H9 (cell line): ENCODE data around the gene RBM42. TPM values are rescaled to one million over a fixed set of nuclear protein-coding genes. Genes with fewer than 3 reads are reported as not detected.

Experiments used
- DNase-seq: peaks from one replicate; pipeline ENCODE4 v3.0.0-alpha.2; 2017
- H2AFZ ChIP-seq: one replicate; pipeline ENCODE4 v1.6.1; 2013; ENCODE audit warnings: mild to moderate bottlenecking, low read length, control low read depth, moderate library complexity
- H2AK5ac ChIP-seq: 2 replicates; pipeline ENCODE4 v1.6.1; 2013; ENCODE audit warnings: low read length, control low read depth, mixed read lengths; ENCODE audit not compliant: insufficient read length
- H2BK120ac ChIP-seq: one replicate; pipeline ENCODE4 v1.6.1; 2013; ENCODE audit warnings: low read depth, mild to moderate bottlenecking, low read length, control low read depth, inconsistent platforms; ENCODE audit not compliant: poor library complexity, severe bottlenecking
- H2BK12ac ChIP-seq: 2 replicates; pipeline ENCODE4 v1.6.1; 2013; ENCODE audit warnings: low read length, control low read depth, mixed read lengths, low read depth; ENCODE audit not compliant: insufficient read length
- H2BK15ac ChIP-seq: 2 replicates; pipeline ENCODE4 v1.6.1; 2013; ENCODE audit warnings: low read depth, low read length, control low read depth
- H2BK20ac ChIP-seq: one replicate; pipeline ENCODE4 v1.6.1; 2013; ENCODE audit warnings: low read depth, mild to moderate bottlenecking, low read length, control low read depth, inconsistent platforms; ENCODE audit not compliant: poor library complexity, severe bottlenecking
- H2BK5ac ChIP-seq: 2 replicates; pipeline ENCODE4 v1.6.1; 2013; ENCODE audit warnings: low read length, control low read depth, mixed read lengths; ENCODE audit not compliant: insufficient read length
- H3K14ac ChIP-seq: 2 replicates; pipeline ENCODE4 v1.6.1; 2013; ENCODE audit warnings: low read length, control low read depth; ENCODE audit not compliant: insufficient read depth
- H3K18ac ChIP-seq: 2 replicates; pipeline ENCODE4 v1.6.1; 2013; ENCODE audit warnings: low read depth, mild to moderate bottlenecking, mixed read lengths, low read length, control low read depth; ENCODE audit not compliant: insufficient read length
- H3K23ac ChIP-seq: 2 replicates; pipeline ENCODE4 v1.6.1; 2013; ENCODE audit warnings: low read length, control low read depth, mixed read lengths, low read depth; ENCODE audit not compliant: insufficient read length
- H3K23me2 ChIP-seq: 2 replicates; pipeline ENCODE4 v1.6.1; 2013; ENCODE audit warnings: low read depth, mild to moderate bottlenecking, mixed read lengths, low read length, control low read depth; ENCODE audit not compliant: insufficient read length, poor library complexity, severe bottlenecking
- H3K27ac ChIP-seq: 2 replicates; pipeline ENCODE4 v1.5.1; 2013; ENCODE audit warnings: low read length, control low read depth, mixed read lengths, low read depth; ENCODE audit not compliant: insufficient read length
- H3K27me3 ChIP-seq: 2 replicates; pipeline ENCODE4 v1.6.1; 2013; ENCODE audit warnings: low read length, control low read depth, inconsistent platforms; ENCODE audit not compliant: insufficient read depth
- H3K4ac ChIP-seq: 2 replicates; pipeline ENCODE4 v1.6.1; 2013; ENCODE audit warnings: low read depth, mild to moderate bottlenecking, control low read depth, inconsistent platforms, low read length, moderate library complexity
- H3K4me1 ChIP-seq: 2 replicates; pipeline ENCODE4 v1.6.1; 2013; ENCODE audit warnings: low read length, control low read depth, inconsistent platforms; ENCODE audit not compliant: insufficient read depth
- H3K4me2 ChIP-seq: 2 replicates; pipeline ENCODE4 v1.6.1; 2013; ENCODE audit warnings: low read length, control low read depth, mixed read lengths; ENCODE audit not compliant: insufficient read length, insufficient read depth
- H3K56ac ChIP-seq: 2 replicates; pipeline ENCODE4 v1.6.1; 2013; ENCODE audit warnings: low read depth, mild to moderate bottlenecking, mixed read lengths, low read length, control low read depth; ENCODE audit not compliant: insufficient read length
- H3K79me1 ChIP-seq: 2 replicates; pipeline ENCODE4 v1.6.1; 2013; ENCODE audit warnings: low read depth, mild to moderate bottlenecking, moderate library complexity, low read length, control low read depth, inconsistent platforms; ENCODE audit not compliant: insufficient read depth, poor library complexity, severe bottlenecking
- H3K79me2 ChIP-seq: 2 replicates; pipeline ENCODE4 v1.6.1; 2013; ENCODE audit warnings: low read length, control low read depth, inconsistent platforms; ENCODE audit not compliant: insufficient read depth
- H3K9ac ChIP-seq: 2 replicates; pipeline ENCODE4 v1.6.1; 2013; ENCODE audit warnings: low read length, control low read depth, mixed read lengths; ENCODE audit not compliant: insufficient read length; ENCODE audit errors: extremely low read depth
- H3K9me3 ChIP-seq: one replicate; pipeline ENCODE4 v1.6.1; 2013; ENCODE audit warnings: low read depth, low read length, inconsistent platforms; ENCODE audit not compliant: control insufficient read depth
- H3T11ph ChIP-seq: one replicate; pipeline ENCODE4 v1.6.1; 2013; ENCODE audit warnings: mild to moderate bottlenecking, low read length, control low read depth, inconsistent platforms
- H4K20me1 ChIP-seq: one replicate; pipeline ENCODE4 v1.6.1; 2013; ENCODE audit not compliant: control insufficient read depth, insufficient read length, insufficient read depth
- H4K5ac ChIP-seq: 2 replicates; pipeline ENCODE4 v1.6.1; 2013; ENCODE audit warnings: low read depth, mild to moderate bottlenecking, mixed read lengths, low read length, control low read depth; ENCODE audit not compliant: insufficient read length
- H4K8ac ChIP-seq: replicated peaks from 2 replicates; pipeline ENCODE4 v1.6.1; 2013; ENCODE audit warnings: low read length, control low read depth, mixed read lengths, low read depth; ENCODE audit not compliant: insufficient read length
- H4K91ac ChIP-seq: 2 replicates; pipeline ENCODE4 v1.6.1; 2013; ENCODE audit warnings: low read depth, mild to moderate bottlenecking, moderate library complexity, mixed read lengths, low read length, control low read depth; ENCODE audit not compliant: insufficient read length
- H3K27ac Mint-ChIP-seq, 3 experiments: 2 replicates in 2 of 3; 3 replicates in 1 of 3; pipeline ENCODE4 v1.8.0; 2020 to 2021; ENCODE audit warnings: mixed read lengths in 3 of 3, mild to moderate bottlenecking in 1 of 3, moderate library complexity in 1 of 3
- H3K27me3 Mint-ChIP-seq: 2 replicates; pipeline ENCODE4 v1.8.0; 2021; ENCODE audit warnings: low read depth, mild to moderate bottlenecking, moderate library complexity, mixed read lengths
- H3K36me3 Mint-ChIP-seq, 3 experiments: 2 replicates in 2 of 3; 3 replicates in 1 of 3; pipeline ENCODE4 v1.8.0; 2020 to 2021; ENCODE audit warnings: low read depth in 3 of 3, mixed read lengths in 3 of 3; ENCODE audit not compliant: insufficient read depth in 1 of 3
- H3K4me1 Mint-ChIP-seq, 2 experiments: 2 replicates each; pipeline ENCODE4 v1.8.0; 2020; ENCODE audit warnings: mixed read lengths in 2 of 2
- H3K4me3 Mint-ChIP-seq, 2 experiments: 2 replicates in 1 of 2; 3 replicates in 1 of 2; pipeline ENCODE4 v1.8.0; 2020 to 2021; ENCODE audit warnings: mild to moderate bottlenecking in 2 of 2, mixed read lengths in 2 of 2, moderate library complexity in 1 of 2
- H3K9me3 Mint-ChIP-seq, 2 experiments: 2 replicates in 1 of 2; 3 replicates in 1 of 2; pipeline ENCODE4 v1.8.0; 2020; ENCODE audit warnings: mild to moderate bottlenecking in 2 of 2, mixed read lengths in 2 of 2, moderate library complexity in 1 of 2
- WGBS: extraction: QIAGEN DNeasy Blood & Tissue Kit; methylation state at CpG from one replicate; pipeline ENCODE4 v1.1.7; 2013; ENCODE audit warnings: missing lambda C conversion rate, low lambda C conversion rate, mixed read lengths; ENCODE audit not compliant: insufficient read length; ENCODE audit errors: extremely low coverage; 5-methylcytosine and 5-hydroxymethylcytosine counted together
- total RNA-seq: library from RNA; stranded (reverse); gene quantifications from 2 replicates; pipeline ENCODE4 v1.2.1, GENCODE V29; 2021
- TF ChIP-seq, protein P1 (sequence below): fragments of 200-600 bp; sonication (generic); conservative IDR thresholded peaks from 3 replicates; pipeline ENCODE4 v1.8.0; 2021; ENCODE audit warnings: antibody characterized with exemption, mild to moderate bottlenecking

The RBM42 gene
- total RNA-seq, 1 experiment from 2014 or later: 83.3 TPM

- H3K4me2 ChIP-seq: no peak overlapping the region
- H3K79me1 ChIP-seq: no peaks in the 10 kb centered on the region
- H2BK12ac ChIP-seq: no peak overlapping the region
- no peak overlapping the region for H2BK15ac ChIP-seq
- H4K20me1 ChIP-seq: no peaks in the 10 kb centered on the region
- no peak overlapping the region for H4K5ac ChIP-seq
- no peaks in the 10 kb centered on the region for H3K23me2 ChIP-seq
- no peaks in the 10 kb centered on the region for H3K27me3 ChIP-seq
- no CpG with 5 or more reads among the region's 3 CpGs for WGBS
- no peak overlapping the region for H3K27ac ChIP-seq
- H3K79me2 ChIP-seq: no peaks in the 10 kb centered on the region
- Mint-ChIP-seq H3K4me3 (no peak overlapping the region), H3K4me1 (peaks cover 5% of the 10 kb centered on the region in 2 experiments), H3K27me3 (peaks cover 25% of the 10 kb centered on the region), H3K9me3 (peaks cover 28 to 36% of the 10 kb centered on the region in 2 experiments), H3K36me3 (peaks cover 4 to 7% (median 5%) of the 10 kb centered on the region in 3 experiments; a peak in 5 of 7 replicates), H3K27ac (no peak overlapping the region)
- H3K4ac ChIP-seq: no peak overlapping the region
- H2BK20ac ChIP-seq: no peak overlapping the region
- H4K8ac ChIP-seq: no peak overlapping the region
- no peak overlapping the region for H4K91ac ChIP-seq
- H2AFZ ChIP-seq: no peak overlapping the region
- H2BK5ac ChIP-seq: no peak overlapping the region
- peaks cover 12% of the 10 kb centered on the region for H3K9me3 ChIP-seq
- H3K18ac ChIP-seq: no peak overlapping the region
- no peak overlapping the region for H3K56ac ChIP-seq
- no peak overlapping the region for H2BK120ac ChIP-seq
- no peak overlapping the region for H2AK5ac ChIP-seq
- no peak overlapping the region for H3K14ac ChIP-seq
- DNase-seq: no peak
- no peak overlapping the region for H3K9ac ChIP-seq
- H3K23ac ChIP-seq: no peak overlapping the region
- no peaks in the 10 kb centered on the region for H3K4me1 ChIP-seq
- H3T11ph ChIP-seq: no peak overlapping the region
- TF ChIP-seq, protein P1, sequence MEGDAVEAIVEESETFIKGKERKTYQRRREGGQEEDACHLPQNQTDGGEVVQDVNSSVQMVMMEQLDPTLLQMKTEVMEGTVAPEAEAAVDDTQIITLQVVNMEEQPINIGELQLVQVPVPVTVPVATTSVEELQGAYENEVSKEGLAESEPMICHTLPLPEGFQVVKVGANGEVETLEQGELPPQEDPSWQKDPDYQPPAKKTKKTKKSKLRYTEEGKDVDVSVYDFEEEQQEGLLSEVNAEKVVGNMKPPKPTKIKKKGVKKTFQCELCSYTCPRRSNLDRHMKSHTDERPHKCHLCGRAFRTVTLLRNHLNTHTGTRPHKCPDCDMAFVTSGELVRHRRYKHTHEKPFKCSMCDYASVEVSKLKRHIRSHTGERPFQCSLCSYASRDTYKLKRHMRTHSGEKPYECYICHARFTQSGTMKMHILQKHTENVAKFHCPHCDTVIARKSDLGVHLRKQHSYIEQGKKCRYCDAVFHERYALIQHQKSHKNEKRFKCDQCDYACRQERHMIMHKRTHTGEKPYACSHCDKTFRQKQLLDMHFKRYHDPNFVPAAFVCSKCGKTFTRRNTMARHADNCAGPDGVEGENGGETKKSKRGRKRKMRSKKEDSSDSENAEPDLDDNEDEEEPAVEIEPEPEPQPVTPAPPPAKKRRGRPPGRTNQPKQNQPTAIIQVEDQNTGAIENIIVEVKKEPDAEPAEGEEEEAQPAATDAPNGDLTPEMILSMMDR: no peak
Observed at GRCh38 chr19:35607661-35608060, 21.2 kb upstream of the RBM42 start.
